K562 (cell line): ENCODE data around the gene GLDC. TPM values are rescaled to one million over a fixed set of nuclear protein-coding genes. Genes with fewer than 3 reads are reported as not detected.

Experiments used
- ATAC-seq: fragments of 200-7000 bp; cut with Tn5 transposase; 3 replicates; pipeline ENCODE4 v1.9.1; 2020; ENCODE audit warnings: moderate library complexity
- BruUV-seq: library from RNA; stranded (reverse); fragments of 400-500 nt; replicated peaks from 2 replicates; lab custom pipeline; 2021; lab: Mats Ljungman, UMichigan
- CTCF ChIA-PET: fragments of 300-600 bp; formaldehyde crosslinking; extraction: SDS; loops from one replicate; lab custom pipeline; 2021; ENCODE audit warnings: low intra/inter-chr PET ratio; lab: Yijun Ruan, JAX
- POLR2A ChIA-PET: fragments of 300-600, 350-650 bp; sonication (Branson Sonifier 250); formaldehyde crosslinking; extraction: SDS; loops from one replicate; lab custom pipeline; 2021; ENCODE audit warnings: antibody characterized with exemption, inconsistent platforms; lab: Yijun Ruan, JAX
- DNase-seq, 4 experiments: peaks; one replicate each; pipeline versions ENCODE4 v3.0.0 to v3.0.0-alpha.2; 2011 to 2018; ENCODE audit warnings: low spot score in 3 of 4, mixed read lengths in 3 of 4; ENCODE audit errors: extremely low read depth in 1 of 4
- FAIRE-seq: peaks from 2 replicates; lab custom pipeline; 2011; peaks lifted over from hg19 to GRCh38; lab: Jason Lieb, UNC
- H2AFZ ChIP-seq: 2 replicates; pipeline ENCODE4 v1.6.0; 2011; ENCODE audit warnings: low read depth, low read length, control low read depth, inconsistent platforms
- H3K27ac ChIP-seq: fragments of 200-600 bp; 3 replicates; pipeline ENCODE4 v1.8.0; 2011; ENCODE audit warnings: low read depth, mild to moderate bottlenecking, control low read depth, inconsistent platforms, low read length, moderate library complexity, mixed read lengths; ENCODE audit errors: extremely low read depth
- H3K27me3 ChIP-seq, 2 experiments: fragments of 300-600 bp in 1 of 2; 2 replicates in 1 of 2; 3 replicates in 1 of 2; pipeline versions ENCODE4 v1.6.0 to v1.8.0; 2011; ENCODE audit warnings: inconsistent platforms in 2 of 2, low read length in 2 of 2, mild to moderate bottlenecking in 1 of 2, mixed read lengths in 1 of 2, moderate library complexity in 1 of 2; ENCODE audit not compliant: control insufficient read depth in 2 of 2, insufficient read depth in 2 of 2
- H3K36me3 ChIP-seq: fragments of 300-600 bp; 3 replicates; pipeline ENCODE4 v1.8.0; 2011; ENCODE audit warnings: mild to moderate bottlenecking, low read length, inconsistent platforms; ENCODE audit not compliant: control insufficient read depth, insufficient read depth
- H3K4me1 ChIP-seq, 2 experiments: fragments of 200-600 bp in 1 of 2; replicated peaks in 1 of 2; 2 replicates in 1 of 2; 3 replicates in 1 of 2; pipeline versions ENCODE4 v1.5.1 to v1.8.0; 2011; ENCODE audit warnings: inconsistent platforms in 2 of 2, low read length in 2 of 2, mild to moderate bottlenecking in 1 of 2, mixed read lengths in 1 of 2, moderate library complexity in 1 of 2; ENCODE audit not compliant: control insufficient read depth in 2 of 2, insufficient read depth in 2 of 2
- H3K4me2 ChIP-seq: 2 replicates; pipeline ENCODE4 v1.6.1; 2011; ENCODE audit warnings: low read length, control low read depth, inconsistent platforms, mixed read lengths; ENCODE audit not compliant: insufficient read depth
- H3K4me3 ChIP-seq: fragments of 200-600 bp; sonication (generic), shearing (Covaris generic); 2 replicates; pipeline ENCODE4 v1.5.1; 2016; ENCODE audit warnings: control low read depth, inconsistent platforms
- H3K79me2 ChIP-seq: fragments of 200-600 bp; 3 replicates; pipeline ENCODE4 v1.8.0; 2011; ENCODE audit warnings: low read length, inconsistent platforms; ENCODE audit not compliant: control insufficient read depth, insufficient read depth
- H3K9ac ChIP-seq, 2 experiments: 2 replicates each; pipeline versions ENCODE4 v1.6.0 to v1.6.1; 2011; ENCODE audit warnings: low read depth in 2 of 2, low read length in 2 of 2, control low read depth in 1 of 2, inconsistent platforms in 1 of 2, mild to moderate bottlenecking in 1 of 2, mixed read lengths in 1 of 2; ENCODE audit not compliant: insufficient read depth in 1 of 2
- H3K9me1 ChIP-seq: one replicate; pipeline ENCODE4 v1.6.0; 2011; ENCODE audit warnings: inconsistent platforms, mild to moderate bottlenecking, low read length, moderate library complexity; ENCODE audit not compliant: control insufficient read depth, insufficient read depth
- H3K9me3 ChIP-seq: replicated peaks from 2 replicates; pipeline ENCODE4 v1.5.1; 2011; ENCODE audit warnings: low read depth, low read length, inconsistent platforms; ENCODE audit not compliant: control insufficient read depth, insufficient read depth
- H4K20me1 ChIP-seq: replicated peaks from 2 replicates; pipeline ENCODE4 v1.6.1; 2011; ENCODE audit warnings: low read length, inconsistent platforms, mixed read lengths; ENCODE audit not compliant: control insufficient read depth, insufficient read depth
- RBM22 ChIP-seq: fragments of 200-400 bp; formaldehyde crosslinking; IDR thresholded peaks from 2 replicates; pipeline ENCODE4 v1.6.1; 2018; ENCODE audit warnings: low read length, low read depth; ENCODE audit not compliant: poor library complexity, severe bottlenecking
- SMARCB1 ChIP-seq: IDR thresholded peaks from 2 replicates; pipeline ENCODE4 v1.6.1; 2011; ENCODE audit warnings: improper control_type of control experiment, low read depth; ENCODE audit not compliant: insufficient read length
- TSC22D4 ChIP-seq: fragments of 450-650 bp; IDR thresholded peaks from 2 replicates; pipeline ENCODE4 v1.6.1; 2016; ENCODE audit warnings: missing genetic modification characterization, missing biosample characterization, control low read depth
- WHSC1 ChIP-seq: IDR thresholded peaks from one replicate; pipeline ENCODE4 v1.6.1; 2012; ENCODE audit warnings: low read length, control low read depth, inconsistent platforms
- WGBS: fragments of 100-300 bp; shearing (Covaris generic); methylation state at CpG from one replicate; pipeline ENCODE4 v1.1.6; 2016; ENCODE audit warnings: low coverage, mixed read lengths; ENCODE audit not compliant: insufficient coverage; ENCODE audit errors: missing lambda C conversion rate; 5-methylcytosine and 5-hydroxymethylcytosine counted together
- in situ Hi-C: fragments of 300-500 bp; cut with MboI; formaldehyde crosslinking; loops from 4 replicates; pipeline ENCODE4 v1.15.0; 2018; ENCODE audit warnings: inconsistent platforms, mixed read lengths
- intact Hi-C: fragments of 100-400 bp; cut with micrococcal nuclease; formaldehyde crosslinking; loops from 2 replicates; pipeline ENCODE4 v1.14.2; 2022
- polyA plus RNA-seq, 8 experiments: library from polyadenylated mRNA; depleted of rRNA in 4 of 8; stranded (reverse) in 5 of 8; unstranded in 3 of 8; fragments of >200 nt; fragmentation: Nextera tagmentation in 2 of 8; fragmentation: Illumina TruSeq in 1 of 8; extraction: Ambion mirVana in 2 of 8; extraction: Trizol in 1 of 8; gene quantifications; 2 replicates each; pipeline versions ENCODE4 v1.2.1 to v1.2.3, GENCODE V29; 2011 to 2014; ENCODE audit warnings: inconsistent platforms in 1 of 8, missing spikeins in 1 of 8
- total RNA-seq, 7 experiments: library from RNA; depleted of rRNA in 6 of 7; stranded (reverse); fragments of >200 nt in 6 of 7; fragmentation: Illumina TruSeq in 2 of 7; extraction: Trizol in 2 of 7; gene quantifications; 2 replicates each; pipeline versions ENCODE4 v1.2.1 to v1.2.3, GENCODE V29; 2011 to 2021; ENCODE audit warnings: low replicate concordance in 1 of 7
- TF ChIP-seq, protein P1 (sequence below), 2 experiments: fragments of 200-800 bp in 1 of 2; sonication (Bioruptor generic) in 1 of 2; sonication (generic) in 1 of 2; formaldehyde crosslinking in 1 of 2; IDR thresholded peaks in 1 of 2; conservative IDR thresholded peaks in 1 of 2; 2 replicates each; pipeline versions ENCODE4 v1.5.0 to v1.6.1; 2016 to 2020; ENCODE audit warnings: missing compliant biosample characterization in 1 of 2, missing genetic modification characterization in 1 of 2, missing genetic modification reagents in 1 of 2

GLDC gene
- total and polyA plus RNA-seq, 9 of the 15 experiments (the other 6 are each of a cell fraction or from before 2014, with no cell fraction given) = 0.03 to 0.27 (median 0.08) TPM; not detected in 6

DNA sequence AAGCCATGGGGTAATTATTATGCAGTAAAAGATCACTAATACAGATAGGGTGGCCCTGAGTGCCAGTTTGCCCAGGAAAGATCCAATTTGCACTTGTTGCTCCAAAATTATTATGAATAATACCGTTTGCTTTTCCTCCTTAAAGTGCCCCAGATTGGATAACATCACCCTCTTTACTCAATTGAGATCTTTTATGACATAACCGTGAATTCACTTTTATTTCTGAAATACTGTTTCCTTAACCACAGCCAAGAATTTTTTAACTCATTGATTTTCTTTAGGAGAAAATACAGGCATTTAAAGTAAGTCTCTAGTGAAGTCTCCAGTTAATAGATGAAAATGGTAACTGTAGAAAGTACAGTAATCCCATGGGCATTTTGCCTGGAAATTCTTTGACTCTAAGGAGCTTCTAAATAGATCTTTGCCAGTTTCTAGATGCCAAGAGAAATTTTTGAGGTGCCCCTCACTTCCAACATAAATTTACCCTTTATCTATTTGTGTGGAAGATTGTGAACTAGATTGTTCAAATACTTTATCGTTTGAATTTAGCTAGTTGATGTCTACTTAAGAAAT, 133.4 kb downstream of the GLDC start (continued):
- TF ChIP-seq TSC22D4 (tag) = no peak
- TF ChIP-seq, protein P1, sequence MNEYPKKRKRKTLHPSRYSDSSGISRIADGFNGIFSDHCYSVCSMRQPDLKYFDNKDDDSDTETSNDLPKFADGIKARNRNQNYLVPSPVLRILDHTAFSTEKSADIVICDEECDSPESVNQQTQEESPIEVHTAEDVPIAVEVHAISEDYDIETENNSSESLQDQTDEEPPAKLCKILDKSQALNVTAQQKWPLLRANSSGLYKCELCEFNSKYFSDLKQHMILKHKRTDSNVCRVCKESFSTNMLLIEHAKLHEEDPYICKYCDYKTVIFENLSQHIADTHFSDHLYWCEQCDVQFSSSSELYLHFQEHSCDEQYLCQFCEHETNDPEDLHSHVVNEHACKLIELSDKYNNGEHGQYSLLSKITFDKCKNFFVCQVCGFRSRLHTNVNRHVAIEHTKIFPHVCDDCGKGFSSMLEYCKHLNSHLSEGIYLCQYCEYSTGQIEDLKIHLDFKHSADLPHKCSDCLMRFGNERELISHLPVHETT (CRISPR knock-in tag; conservative IDR thresholded peaks at IDR 0.05 in 1 of 2, IDR thresholded peaks at IDR 0.05 in 1 of 2) = no peak

DNA sequence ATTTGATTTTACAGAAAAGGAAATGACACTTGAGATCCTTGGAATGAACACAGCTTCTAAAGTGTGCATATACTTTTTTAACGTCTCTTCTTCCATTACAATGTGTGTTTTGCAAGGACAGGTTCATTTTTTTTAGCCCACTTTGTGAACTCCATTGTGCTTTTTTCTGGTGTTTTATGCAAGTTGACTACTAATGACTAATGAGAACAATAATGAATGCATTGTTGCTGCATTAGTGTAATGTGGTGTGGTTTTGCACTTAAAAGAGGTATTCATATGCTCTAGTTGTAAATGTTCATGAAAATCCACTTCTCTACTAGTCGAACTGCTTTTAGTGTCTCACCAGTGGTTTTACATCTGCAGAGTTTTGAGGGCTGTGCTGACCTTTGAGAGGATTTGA, 139.0 kb downstream of the GLDC start:
- no peak for TF ChIP-seq WHSC1
- TF ChIP-seq SMARCB1 = no peak
- no peak for TF ChIP-seq RBM22
- DNase-seq (no peak), ATAC-seq (no peak), FAIRE-seq (no peak)
- Histone ChIP-seq H3K36me3 (peaks cover 31% of the 10 kb centered on the region; the same call in 2 of the 3 replicates), H3K9me3 (no peaks in the 10 kb centered on the region), H3K4me3 (no peak overlapping the region), H3K27ac (no peak overlapping the region), H3K9ac (no peak overlapping the region), H3K79me2 (no peaks in the 10 kb centered on the region), H3K27me3 (no peaks in the 10 kb centered on the region), H3K4me1 (no peaks in the 10 kb centered on the region), H4K20me1 (no peaks in the 10 kb centered on the region), H2AFZ (no peak overlapping the region), H3K9me1 (no peaks in the 10 kb centered on the region), H3K4me2 (no peak overlapping the region)
- 87% methylated on average over 2 of the region's 2 CpGs for WGBS
- BruUV-seq = no TSS peak
- in situ Hi-C loops (no loop called here), intact Hi-C loops (no loop called here)
- CTCF ChIA-PET = no interaction called here
- POLR2A ChIA-PET = no interaction called here
